Caco-2 (cell line): ENCODE data around the gene PAQR7. TPM values are rescaled to one million over a fixed set of nuclear protein-coding genes. Genes with fewer than 3 reads are reported as not detected.

Source experiments
- BruUV-seq: library from RNA; stranded (reverse); fragments of 400-500 nt; replicated peaks from 2 replicates; lab custom pipeline; 2021; lab: Mats Ljungman, UMichigan
- CTCF ChIA-PET: fragments of 300-600 bp; sonication (Branson Sonifier 250); formaldehyde crosslinking; loops from one replicate; lab custom pipeline; 2022; ENCODE audit warnings: antibody characterized with exemption; lab: Charles Lee
- POLR2A ChIA-PET: fragments of 300-600 bp; sonication (Branson Sonifier 250); formaldehyde crosslinking; loops from one replicate; lab custom pipeline; 2022; ENCODE audit warnings: antibody characterized with exemption; lab: Charles Lee
- DNase-seq, 2 experiments: peaks; one replicate each; pipeline versions ENCODE4 v3.0.0 to v3.0.0-alpha.2; 2020 to 2022
- H3K27me3 ChIP-seq: replicated peaks from 2 replicates; pipeline ENCODE4 v1.6.0; 2011; ENCODE audit warnings: low read length; ENCODE audit not compliant: control insufficient read depth, insufficient read depth
- H3K36me3 ChIP-seq: 2 replicates; pipeline ENCODE4 v1.5.1; 2011; ENCODE audit warnings: low read length; ENCODE audit not compliant: control insufficient read depth, insufficient read depth
- H3K4me1 ChIP-seq: fragments of 250-450 bp; sonication (Bioruptor Pico); 2 replicates; pipeline ENCODE4 v1.5.1; 2020; ENCODE audit warnings: mild to moderate bottlenecking
- H3K4me3 ChIP-seq: 2 replicates; pipeline ENCODE4 v1.5.1; 2011; ENCODE audit warnings: low read depth, mild to moderate bottlenecking, control low read depth, low read length
- H3K9me3 ChIP-seq: fragments of 250-450 bp; sonication (Bioruptor Pico); 2 replicates; pipeline ENCODE4 v1.5.1; 2020; ENCODE audit warnings: mild to moderate bottlenecking, moderate library complexity
- H3K27ac Mint-ChIP-seq: one replicate; pipeline ENCODE4 v1.8.0; 2022; ENCODE audit warnings: mixed read lengths; ENCODE audit not compliant: unreplicated experiment
- H3K27me3 Mint-ChIP-seq: one replicate; pipeline ENCODE4 v1.8.0; 2022; ENCODE audit warnings: mixed read lengths; ENCODE audit not compliant: insufficient read depth, unreplicated experiment
- H3K36me3 Mint-ChIP-seq: one replicate; pipeline ENCODE4 v1.8.0; 2022; ENCODE audit warnings: mild to moderate bottlenecking, mixed read lengths; ENCODE audit not compliant: insufficient read depth, unreplicated experiment
- H3K4me1 Mint-ChIP-seq: one replicate; pipeline ENCODE4 v1.8.0; 2022; ENCODE audit warnings: low read depth, mixed read lengths; ENCODE audit not compliant: unreplicated experiment
- H3K4me3 Mint-ChIP-seq: one replicate; pipeline ENCODE4 v1.8.0; 2022; ENCODE audit warnings: mild to moderate bottlenecking, moderate library complexity, mixed read lengths; ENCODE audit not compliant: unreplicated experiment
- H3K9me3 Mint-ChIP-seq: one replicate; pipeline ENCODE4 v1.8.0; 2022; ENCODE audit warnings: mixed read lengths; ENCODE audit not compliant: unreplicated experiment
- CTCF ChIP-seq, 2 experiments: fragments of 200-600 bp in 1 of 2; IDR thresholded peaks; 1 replicate in 1 of 2; 2 replicates in 1 of 2; pipeline versions ENCODE4 v1.5.1 to v1.8.0; 2011 to 2022; ENCODE audit warnings: antibody characterized with exemption in 1 of 2, control low read depth in 1 of 2, inconsistent platforms in 1 of 2, low read depth in 1 of 2, low read length in 1 of 2, mild to moderate bottlenecking in 1 of 2, moderate library complexity in 1 of 2; ENCODE audit not compliant: insufficient read depth in 1 of 2, severe bottlenecking in 1 of 2, unreplicated experiment in 1 of 2
- intact Hi-C: fragments of 100-400 bp; cut with micrococcal nuclease; formaldehyde crosslinking; loops from one replicate; pipeline ENCODE4 v1.10.0; 2022; ENCODE audit not compliant: unreplicated experiment
- total RNA-seq: library from RNA; stranded (reverse); gene quantifications from 2 replicates; pipeline ENCODE4 v1.2.3, GENCODE V29; 2022

PAQR7 gene
- total RNA-seq, 1 experiment from 2014 or later = 22.3 TPM

GRCh38 chr1:25903986-25904385 lies 28.5 kb upstream of the PAQR7 start:
- POLR2A ChIA-PET = interaction anchor here (0.7 kb wide), 1 partner anchor 63 kb away, joined by 5 read pairs; no protein-coding TSS in a partner anchor
- Histone ChIP-seq H3K36me3 (peaks cover 1% of the 10 kb centered on the region; the same call in 1 of the 2 replicates), H3K4me1 (no peaks in the 10 kb centered on the region; the same call in 1 of the 2 replicates), H3K27me3 (no peaks in the 10 kb centered on the region), H3K4me3 (no peak overlapping the region), H3K9me3 (no peaks in the 10 kb centered on the region)
- intact Hi-C loops = no loop called here
- BruUV-seq = no TSS peak
- Mint-ChIP-seq H3K9me3 (no peaks in the 10 kb centered on the region), H3K27me3 (no peaks in the 10 kb centered on the region), H3K36me3 (peaks cover 42% of the 10 kb centered on the region), H3K4me3 (no peak overlapping the region), H3K27ac (no peak overlapping the region), H3K4me1 (peaks cover 7% of the 10 kb centered on the region)
- no peak for DNase-seq
- no peak for TF ChIP-seq CTCF (IDR thresholded peaks at IDR 0.05; ENCODE audit: insufficient read depth in 1 of 2, low read depth in 1 of 2, low read length in 1 of 2, severe bottlenecking in 1 of 2, unreplicated experiment in 1 of 2)
- CTCF ChIA-PET = interaction anchor here (0.9 kb wide), 1 partner anchor 8 kb away, joined by 5 read pairs; no protein-coding TSS in a partner anchor

- POLR2A ChIA-PET = no interaction called here
Observed at GRCh38 chr1:25902462-25902861, 27.0 kb upstream of the PAQR7 start.

GRCh38 chr1:25900219-25900618 lies 24.7 kb upstream of the PAQR7 start:
- no TSS peak for BruUV-seq
- intact Hi-C loops = no loop called here
- CTCF ChIA-PET = no interaction called here
- POLR2A ChIA-PET = no interaction called here
- no peaks in the 10 kb centered on the region for H3K9me3 ChIP-seq
- no peak for TF ChIP-seq CTCF (IDR thresholded peaks at IDR 0.05; ENCODE audit: insufficient read depth in 1 of 2, low read depth in 1 of 2, low read length in 1 of 2, severe bottlenecking in 1 of 2, unreplicated experiment in 1 of 2)
- H3K36me3 ChIP-seq = peaks cover 2% of the 10 kb centered on the region; the same call in 1 of the 2 replicates
- Mint-ChIP-seq H3K27ac (no peak overlapping the region), H3K4me3 (no peak overlapping the region), H3K9me3 (no peaks in the 10 kb centered on the region), H3K36me3 (peaks cover 36% of the 10 kb centered on the region), H3K4me1 (peaks cover 7% of the 10 kb centered on the region), H3K27me3 (no peaks in the 10 kb centered on the region)
- DNase-seq = no peak
- no peaks in the 10 kb centered on the region for H3K27me3 ChIP-seq
- no peak overlapping the region for H3K4me3 ChIP-seq
- peaks cover 6% of the 10 kb centered on the region for H3K4me1 ChIP-seq

More at GRCh38 chr1:25902462-25902861, 27.0 kb upstream of the PAQR7 start:
- no peak for DNase-seq
- Mint-ChIP-seq H3K4me1 (peaks cover 7% of the 10 kb centered on the region), H3K36me3 (peaks cover 42% of the 10 kb centered on the region), H3K27me3 (no peaks in the 10 kb centered on the region), H3K27ac (no peak overlapping the region), H3K4me3 (no peak overlapping the region), H3K9me3 (no peaks in the 10 kb centered on the region)
- Histone ChIP-seq H3K4me3 (no peak overlapping the region), H3K36me3 (peaks cover 2% of the 10 kb centered on the region; the same call in 1 of the 2 replicates), H3K9me3 (no peaks in the 10 kb centered on the region), H3K27me3 (no peaks in the 10 kb centered on the region), H3K4me1 (no peaks in the 10 kb centered on the region; the same call in 1 of the 2 replicates)
- CTCF ChIA-PET = no interaction called here
- no peak for TF ChIP-seq CTCF (IDR thresholded peaks at IDR 0.05; ENCODE audit: insufficient read depth in 1 of 2, low read depth in 1 of 2, low read length in 1 of 2, severe bottlenecking in 1 of 2, unreplicated experiment in 1 of 2)
- intact Hi-C loops = no loop called here
- no TSS peak for BruUV-seq
